GM10248 (cell line): Measurements from ENCODE around the gene PLEKHA7.
"Not testable (repeated sequence)": the region's sequence is repeated elsewhere in the genome, so short reads cannot be mapped to it uniquely, and the experiment has no call there.

Experiments used
- CTCF ChIA-PET: fragments of 300-600 bp; sonication (Branson Sonifier 250); formaldehyde crosslinking; extraction: SDS; loops from one replicate; lab custom pipeline; 2021; ENCODE audit warnings: antibody characterized with exemption; lab: Yijun Ruan, JAX
- POLR2A ChIA-PET: fragments of 350-650 bp; sonication (Branson Sonifier 250); formaldehyde crosslinking; extraction: SDS; loops from one replicate; lab custom pipeline; 2020; ENCODE audit warnings: antibody characterized with exemption; lab: Yijun Ruan, JAX
- DNase-seq: peaks from one replicate; pipeline ENCODE4 v3.0.0; 2012; ENCODE audit errors: extremely low spot score
- TF ChIP-seq, protein P1 (sequence below): IDR thresholded peaks from 2 replicates; pipeline ENCODE4 v1.5.1; 2012; ENCODE audit warnings: mild to moderate bottlenecking, low read depth; ENCODE audit errors: extremely low read depth, missing control alignments, control extremely low read depth

PLEKHA7 gene

DNA sequence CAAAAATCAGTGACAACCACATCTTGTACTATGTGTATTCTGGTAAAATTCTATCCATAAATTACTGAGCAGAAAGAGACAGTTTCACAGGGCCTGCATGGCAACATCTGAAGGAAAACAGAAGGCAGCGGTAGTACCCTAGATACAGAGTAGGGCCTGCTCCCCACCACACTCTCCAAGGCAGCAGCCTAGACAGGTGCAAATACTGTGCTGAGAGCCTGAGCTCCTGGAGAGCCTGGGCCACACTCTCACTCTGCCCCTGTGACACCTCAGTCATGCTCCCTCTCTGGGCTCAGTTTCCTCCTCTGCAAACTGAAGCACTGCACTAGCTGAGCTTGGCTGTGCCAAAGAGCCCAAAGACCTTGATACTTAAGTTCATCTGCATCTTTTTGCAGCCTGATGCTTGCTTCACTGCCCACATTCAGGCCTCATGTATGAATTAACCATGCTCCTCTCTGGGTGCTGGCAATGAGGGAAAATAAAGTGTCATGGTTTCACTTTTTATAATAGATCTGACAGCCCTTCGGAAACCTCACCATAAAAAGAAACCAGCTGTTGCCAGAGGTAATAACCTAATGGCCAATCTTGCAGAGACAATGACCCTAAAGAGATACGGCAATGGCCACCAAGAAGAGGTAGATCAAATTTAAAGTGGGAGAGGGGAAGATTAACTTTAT lies 104.7 kb downstream of the PLEKHA7 start:
- ChIA-PET CTCF (interaction anchor here (0.7 to 3.6 kb wide), 6 partner anchors 7 to 89 kb away, joined by 3 to 22 read pairs (median 4); no protein-coding TSS in a partner anchor), POLR2A (no interaction called here)
- peak; percentile 38 for DNase-seq
- TF ChIP-seq, protein P1, sequence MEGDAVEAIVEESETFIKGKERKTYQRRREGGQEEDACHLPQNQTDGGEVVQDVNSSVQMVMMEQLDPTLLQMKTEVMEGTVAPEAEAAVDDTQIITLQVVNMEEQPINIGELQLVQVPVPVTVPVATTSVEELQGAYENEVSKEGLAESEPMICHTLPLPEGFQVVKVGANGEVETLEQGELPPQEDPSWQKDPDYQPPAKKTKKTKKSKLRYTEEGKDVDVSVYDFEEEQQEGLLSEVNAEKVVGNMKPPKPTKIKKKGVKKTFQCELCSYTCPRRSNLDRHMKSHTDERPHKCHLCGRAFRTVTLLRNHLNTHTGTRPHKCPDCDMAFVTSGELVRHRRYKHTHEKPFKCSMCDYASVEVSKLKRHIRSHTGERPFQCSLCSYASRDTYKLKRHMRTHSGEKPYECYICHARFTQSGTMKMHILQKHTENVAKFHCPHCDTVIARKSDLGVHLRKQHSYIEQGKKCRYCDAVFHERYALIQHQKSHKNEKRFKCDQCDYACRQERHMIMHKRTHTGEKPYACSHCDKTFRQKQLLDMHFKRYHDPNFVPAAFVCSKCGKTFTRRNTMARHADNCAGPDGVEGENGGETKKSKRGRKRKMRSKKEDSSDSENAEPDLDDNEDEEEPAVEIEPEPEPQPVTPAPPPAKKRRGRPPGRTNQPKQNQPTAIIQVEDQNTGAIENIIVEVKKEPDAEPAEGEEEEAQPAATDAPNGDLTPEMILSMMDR: no peak

DNA sequence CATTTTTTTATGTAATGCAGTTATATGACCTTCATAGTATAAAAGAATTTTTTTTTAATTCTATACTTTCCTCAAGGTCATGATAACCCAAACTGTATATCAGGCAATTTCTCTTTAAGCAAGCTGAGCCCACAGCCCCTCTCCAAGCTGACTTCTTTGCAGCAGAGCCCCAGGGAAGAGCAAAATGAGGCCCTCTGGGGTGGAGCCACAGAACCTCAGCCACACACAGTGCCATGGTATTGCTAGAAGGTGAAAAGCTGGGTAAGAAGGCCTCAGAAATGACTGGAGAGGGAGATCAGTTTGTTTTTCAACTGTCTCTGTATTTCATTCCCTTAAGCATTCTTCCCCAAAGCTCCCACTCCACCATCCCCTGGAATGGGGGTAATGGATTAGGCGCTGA lies 108.8 kb downstream of the PLEKHA7 start:
- ChIA-PET CTCF (interaction anchor here (0.9 to 2.0 kb wide), 5 partner anchors 9 to 116 kb away, joined by 3 to 6 read pairs (median 4); no protein-coding TSS in a partner anchor), POLR2A (no interaction called here)
- DNase-seq: no peak
- TF ChIP-seq, protein P1: no peak

DNA sequence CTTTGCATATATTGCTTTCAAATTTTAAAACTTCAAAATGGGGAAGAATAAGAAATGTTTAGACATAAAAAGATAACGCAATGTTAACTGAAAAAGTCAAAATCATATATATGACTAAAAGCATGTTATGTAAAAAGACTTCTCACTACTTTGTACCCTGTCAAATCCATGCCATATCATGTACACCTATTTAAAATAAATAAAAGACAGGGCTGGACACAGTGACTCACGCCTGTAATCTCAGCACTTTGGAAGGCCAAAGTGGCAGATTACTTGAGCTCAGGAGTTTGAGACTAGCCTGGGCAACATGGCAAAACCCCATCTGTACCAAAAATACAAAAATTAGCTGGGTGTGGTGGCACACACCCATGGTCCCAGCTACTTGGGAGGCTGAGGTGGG lies 109.5 kb downstream of the PLEKHA7 start:
- CTCF ChIA-PET: interaction anchor here (0.9 to 2.0 kb wide), 4 partner anchors 10 to 116 kb away, joined by 3 to 6 read pairs (median 4); no protein-coding TSS in a partner anchor
- POLR2A ChIA-PET, DNase-seq: not testable (repeated sequence)

DNA sequence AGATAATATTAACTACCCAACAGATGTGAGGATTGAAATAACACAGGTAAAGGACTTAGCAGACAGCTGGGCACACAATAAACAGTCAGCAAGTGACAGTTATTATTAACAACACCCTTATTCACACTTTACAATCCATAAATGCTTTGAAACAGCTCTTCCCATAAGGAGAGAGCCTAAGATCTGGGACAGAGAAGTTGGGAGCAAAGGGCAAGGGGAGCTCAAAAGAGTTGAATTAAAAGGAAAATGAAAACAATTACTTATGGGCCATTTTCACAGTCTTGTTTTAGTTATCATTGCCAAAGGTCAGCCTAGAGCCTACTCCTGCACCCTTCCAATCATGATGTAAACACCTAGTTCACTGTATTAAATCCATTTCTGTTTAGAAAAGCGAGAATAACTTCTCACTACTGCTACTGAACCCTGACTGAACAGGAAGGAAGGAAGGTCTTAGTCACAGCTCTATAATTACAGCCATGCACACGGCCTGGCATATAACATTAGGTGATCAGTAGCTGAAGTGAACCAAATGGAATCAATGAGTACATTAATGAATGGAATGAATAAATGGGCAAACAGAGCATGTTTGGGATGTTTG lies 111.3 kb downstream of the PLEKHA7 start:
- TF ChIP-seq, protein P1: no peak
- POLR2A ChIA-PET: interaction anchor here (0.9 kb wide), 1 partner anchor 20 kb away, joined by 3 read pairs; no protein-coding TSS in a partner anchor
- peak; percentile 37 for DNase-seq
- CTCF ChIA-PET: interaction anchor here (0.8 to 5.2 kb wide), 10 partner anchors 9 to 117 kb away, joined by 4 to 22 read pairs (median 8); no protein-coding TSS in a partner anchor

DNA sequence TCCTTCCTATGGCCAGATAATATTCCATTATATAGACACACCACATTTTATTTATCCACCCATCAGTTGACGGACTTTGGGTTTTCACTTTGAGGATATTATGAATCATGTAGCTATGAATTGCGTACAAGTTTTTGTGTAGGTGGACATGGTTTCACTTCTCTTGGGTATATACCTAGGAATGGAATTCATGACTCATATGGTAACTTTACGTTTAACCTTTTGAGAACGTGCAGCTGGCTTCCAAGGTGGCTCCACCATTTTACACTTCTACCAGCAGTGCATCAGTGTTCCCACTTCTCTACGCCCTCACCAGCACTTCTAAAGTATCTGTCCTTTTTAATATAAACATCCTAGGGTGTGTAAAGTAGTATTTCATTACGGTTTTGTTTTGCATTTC lies 112.0 kb downstream of the PLEKHA7 start:
- CTCF ChIA-PET: interaction anchor here (0.8 to 5.2 kb wide), 11 partner anchors 9 to 161 kb away, joined by 3 to 22 read pairs (median 7); no protein-coding TSS in a partner anchor
- POLR2A ChIA-PET: interaction anchor here (0.7 to 0.9 kb wide), 2 partner anchors 19 kb away, joined by 3 read pairs; no protein-coding TSS in a partner anchor
- TF ChIP-seq, protein P1: no peak
- DNase-seq: peak; percentile 59

DNA sequence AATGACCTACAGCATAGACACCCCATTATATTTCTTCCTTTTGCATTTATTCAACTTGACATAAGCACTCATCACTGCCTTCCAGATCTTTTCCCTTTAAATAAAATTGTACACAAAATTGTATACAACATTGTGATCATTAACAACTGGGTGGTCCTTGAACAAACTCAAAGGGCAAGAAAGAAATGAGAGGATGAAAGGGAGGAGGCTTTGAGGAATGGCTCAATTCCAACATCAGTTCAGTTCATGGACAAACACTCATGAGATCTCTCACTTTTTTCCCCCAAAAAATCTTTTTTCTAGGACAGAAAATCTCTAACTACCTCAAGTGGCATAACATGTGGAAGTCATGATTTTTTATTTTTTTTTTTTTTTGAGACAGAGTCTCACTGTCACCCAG lies 113.7 kb downstream of the PLEKHA7 start:
- TF ChIP-seq, protein P1: no peak

More for the DNA sequence above, 113.7 kb downstream of the PLEKHA7 start:
- ChIA-PET CTCF (interaction anchor here (0.7 to 5.2 kb wide), 6 partner anchors 9 to 80 kb away, joined by 3 to 20 read pairs (median 4); no protein-coding TSS in a partner anchor), POLR2A (interaction anchor here (0.7 kb wide), 1 partner anchor 14 kb away, joined by 4 read pairs; no protein-coding TSS in a partner anchor)
- no peak for DNase-seq
